Esophagus muscularis mucosa (tissue), 4 donors: ENCODE results near the gene DISP3. TPM values are rescaled to one million over a fixed set of nuclear protein-coding genes. Genes with fewer than 3 reads are reported as not detected.

Source experiments
- DNase-seq: peaks from one replicate; pipeline ENCODE4 v3.0.0-alpha.2; 2017; ENCODE audit errors: extremely low spot score
- H3K27ac ChIP-seq, 4 donors: fragments of 200-600 bp; sonication (generic); replicated peaks in 1 of 4; 1 replicate in 3 of 4; 2 replicates in 1 of 4; pipeline ENCODE4 v1.5.1; 2016 to 2019; ENCODE audit warnings: mild to moderate bottlenecking in 1 of 4
- H3K27me3 ChIP-seq, 4 donors: fragments of 200-600 bp; sonication (generic); one replicate each; pipeline versions ENCODE4 v1.5.1 to v1.6.0; 2016 to 2019
- H3K36me3 ChIP-seq, 4 donors: fragments of 200-600 bp; sonication (generic); one replicate each; pipeline ENCODE4 v1.5.1; 2016 to 2019
- H3K4me1 ChIP-seq, 4 donors: fragments of 200-600 bp; sonication (generic); one replicate each; pipeline ENCODE4 v1.5.1; 2016 to 2019
- H3K4me3 ChIP-seq, 4 donors: fragments of 200-600 bp; sonication (generic); 1 replicate in 2 of 4; 2 replicates in 2 of 4; pipeline ENCODE4 v1.5.1; 2016 to 2019; ENCODE audit warnings: mild to moderate bottlenecking in 4 of 4, moderate library complexity in 1 of 4
- H3K9me3 ChIP-seq, 4 donors: fragments of 200-600 bp; sonication (generic); 1 replicate in 3 of 4; 2 replicates in 1 of 4; pipeline ENCODE4 v1.5.1; 2016 to 2019
- CTCF ChIP-seq, 3 experiments: fragments of 200-600 bp in 2 of 3; fragments of 450-650 bp in 1 of 3; sonication (generic) in 2 of 3; IDR thresholded peaks; one replicate each; pipeline ENCODE4 v1.5.1; 2017 to 2019; ENCODE audit warnings: antibody characterized with exemption in 3 of 3, mild to moderate bottlenecking in 2 of 3, moderate library complexity in 1 of 3
- EP300 ChIP-seq: sonication (generic); formaldehyde crosslinking; IDR thresholded peaks from one replicate; pipeline ENCODE4 v1.6.1; 2017; ENCODE audit warnings: antibody characterized with exemption
- POLR2A ChIP-seq: fragments of 450-650 bp; IDR thresholded peaks from one replicate; pipeline ENCODE4 v1.6.1; 2017; ENCODE audit warnings: antibody characterized with exemption, moderate library complexity, mild to moderate bottlenecking, low read depth
- POLR2AphosphoS5 ChIP-seq, 2 donors: sonication (generic); formaldehyde crosslinking; IDR thresholded peaks; one replicate each; pipeline ENCODE4 v1.6.1; 2017; ENCODE audit warnings: antibody characterized with exemption in 2 of 2
- WGBS: methylation state at CpG from one replicate; pipeline ENCODE4 v1.1.5; 2018; 5-methylcytosine and 5-hydroxymethylcytosine counted together
- intact Hi-C: fragments of 100-400 bp; cut with DNase I; formaldehyde crosslinking; loops from one replicate; pipeline ENCODE4 v1.15.1; 2023
- total RNA-seq, 4 donors: library from RNA; depleted of rRNA; stranded (reverse); fragments of >200 nt; gene quantifications; one replicate each; pipeline versions ENCODE4 v1.1.0 to v1.2.1, GENCODE V29; 2016

The DISP3 gene
- total RNA-seq, 4 donors from 2014 or later = not detected

DNA sequence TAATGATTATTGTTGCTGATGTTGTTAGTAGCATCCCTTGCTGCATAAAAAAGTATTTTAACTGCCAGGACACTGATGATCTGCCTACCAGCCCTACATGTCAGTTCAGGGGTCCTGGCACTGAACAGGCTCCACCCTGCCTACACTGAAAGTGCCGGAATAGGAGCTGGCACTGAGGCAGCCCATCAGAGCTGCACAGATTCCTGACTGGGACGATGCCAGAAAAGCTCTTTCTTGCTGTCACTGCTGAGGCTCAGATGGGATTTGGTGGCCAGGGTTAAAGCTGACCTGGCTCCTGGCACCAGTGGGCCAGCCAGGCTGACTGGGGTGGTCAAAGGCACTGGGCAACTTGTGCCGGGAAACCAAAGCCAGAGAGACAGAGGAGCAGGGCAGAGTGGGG lies 6.2 kb upstream of the DISP3 start:
- no peak for TF ChIP-seq POLR2AphosphoS5 (IDR thresholded peaks at IDR 0.05)
- TF ChIP-seq EP300 = no peak
- TF ChIP-seq POLR2A = no peak
- TF ChIP-seq CTCF (IDR thresholded peaks at IDR 0.05) = no peak
- no peak for DNase-seq
- Histone ChIP-seq H3K9me3 (no peaks in the 10 kb centered on the region), H3K4me1 (no peaks in the 10 kb centered on the region), H3K27ac (no peak overlapping the region), H3K36me3 (no peaks in the 10 kb centered on the region), H3K27me3 (peaks cover 0 to 72% (median 4%) of the 10 kb centered on the region in 4 donors), H3K4me3 (no peak overlapping the region)
- 74% methylated on average over 3 of the region's 3 CpGs for WGBS
- intact Hi-C loops = no loop called here

DNA sequence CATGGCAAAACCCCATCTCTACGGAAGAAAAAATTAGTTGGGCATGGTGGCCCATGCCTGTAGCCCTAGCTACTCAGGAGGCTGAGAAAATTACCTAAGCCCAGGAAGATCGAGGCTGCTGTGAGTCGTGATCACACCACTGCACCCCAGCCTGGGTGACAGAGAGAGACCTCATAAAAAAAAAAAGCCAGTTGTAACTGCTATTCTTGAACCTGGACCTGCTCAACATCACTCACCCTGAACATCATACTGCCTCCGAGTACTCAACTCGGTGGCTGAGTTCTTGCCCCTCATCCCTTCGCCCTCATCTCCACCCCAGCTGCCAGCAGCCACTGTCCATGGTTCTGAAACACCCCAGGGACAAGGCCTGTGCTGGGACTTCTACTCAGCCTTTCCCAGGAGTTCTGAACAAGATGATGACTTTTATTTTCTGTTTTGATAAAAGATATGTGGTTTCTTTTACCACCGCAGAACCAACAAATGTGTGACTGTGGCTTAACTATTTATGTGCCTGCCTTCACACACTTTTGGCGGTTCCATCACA lies 5.4 kb upstream of the DISP3 start:
- H3K9me3 ChIP-seq = no peaks in the 10 kb centered on the region
- peaks cover 1 to 5% (median 4%) of the 10 kb centered on the region in 4 donors for H3K4me1 ChIP-seq
- intact Hi-C loops = no loop called here
- no peaks in the 10 kb centered on the region for H3K36me3 ChIP-seq
- H3K27me3 ChIP-seq = peaks cover 0 to 72% (median 9%) of the 10 kb centered on the region in 4 donors
- 47% methylated on average over 8 of the region's 8 CpGs for WGBS
- DNase-seq = no peak
- no peak overlapping the region for H3K4me3 ChIP-seq
- TF ChIP-seq CTCF (IDR thresholded peaks at IDR 0.05) (no peak), EP300 (no peak), POLR2A (no peak)
- no peak overlapping the region for H3K27ac ChIP-seq

DNA sequence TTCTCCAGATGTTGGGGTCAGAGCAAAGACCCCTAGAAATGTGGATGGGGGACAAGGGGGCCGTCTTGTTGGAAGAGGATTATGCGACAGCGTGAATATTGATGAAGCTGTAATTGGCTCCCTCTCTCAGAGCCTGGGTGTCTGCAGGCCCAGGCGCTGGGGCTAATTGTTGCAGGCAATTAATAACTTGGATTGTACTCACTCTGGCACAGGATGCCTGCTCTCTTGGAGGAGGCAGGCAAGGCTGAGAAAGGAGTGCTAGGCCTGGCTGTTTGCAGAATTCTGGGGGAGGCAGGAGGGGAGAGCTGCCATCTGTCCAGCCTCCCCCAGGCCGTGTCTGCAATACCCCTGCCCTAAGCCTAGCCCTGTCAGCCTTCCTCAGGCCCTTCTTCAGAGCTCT lies 4.1 kb upstream of the DISP3 start:
- 68% methylated on average over 5 of the region's 5 CpGs for whole genome bisulfite sequencing
- peaks cover 0 to 72% (median 19%) of the 10 kb centered on the region in 4 donors for H3K27me3 ChIP-seq
- no peak for DNase-seq
- H3K27ac ChIP-seq = no peak overlapping the region
- H3K9me3 ChIP-seq = no peaks in the 10 kb centered on the region
- no peak overlapping the region for H3K4me3 ChIP-seq
- TF ChIP-seq EP300 (no peak), POLR2A (no peak), CTCF (IDR thresholded peaks at IDR 0.05) (no peak), POLR2AphosphoS5 (IDR thresholded peaks at IDR 0.05) (no peak)
- H3K36me3 ChIP-seq = no peaks in the 10 kb centered on the region
- intact Hi-C loops = no loop called here
- peaks cover 14 to 18% (median 16%) of the 10 kb centered on the region in 4 donors for H3K4me1 ChIP-seq

GRCh38 chr1:11475748-11476147 lies 3.2 kb upstream of the DISP3 start:
- Histone ChIP-seq H3K9me3 (no peaks in the 10 kb centered on the region), H3K4me1 (peaks cover 16 to 24% (median 20%) of the 10 kb centered on the region in 4 donors), H3K4me3 (no peak overlapping the region), H3K27me3 (peaks cover 0 to 81% (median 28%) of the 10 kb centered on the region in 4 donors), H3K27ac (no peak overlapping the region), H3K36me3 (no peaks in the 10 kb centered on the region)
- TF ChIP-seq EP300 = no peak
- TF ChIP-seq CTCF (IDR thresholded peaks at IDR 0.05) = no peak
- no peak for TF ChIP-seq POLR2AphosphoS5 (IDR thresholded peaks at IDR 0.05)
- no peak for TF ChIP-seq POLR2A
- WGBS = 83% methylated on average over 4 of the region's 4 CpGs
- DNase-seq = no peak
- intact Hi-C loops = no loop called here

DNA sequence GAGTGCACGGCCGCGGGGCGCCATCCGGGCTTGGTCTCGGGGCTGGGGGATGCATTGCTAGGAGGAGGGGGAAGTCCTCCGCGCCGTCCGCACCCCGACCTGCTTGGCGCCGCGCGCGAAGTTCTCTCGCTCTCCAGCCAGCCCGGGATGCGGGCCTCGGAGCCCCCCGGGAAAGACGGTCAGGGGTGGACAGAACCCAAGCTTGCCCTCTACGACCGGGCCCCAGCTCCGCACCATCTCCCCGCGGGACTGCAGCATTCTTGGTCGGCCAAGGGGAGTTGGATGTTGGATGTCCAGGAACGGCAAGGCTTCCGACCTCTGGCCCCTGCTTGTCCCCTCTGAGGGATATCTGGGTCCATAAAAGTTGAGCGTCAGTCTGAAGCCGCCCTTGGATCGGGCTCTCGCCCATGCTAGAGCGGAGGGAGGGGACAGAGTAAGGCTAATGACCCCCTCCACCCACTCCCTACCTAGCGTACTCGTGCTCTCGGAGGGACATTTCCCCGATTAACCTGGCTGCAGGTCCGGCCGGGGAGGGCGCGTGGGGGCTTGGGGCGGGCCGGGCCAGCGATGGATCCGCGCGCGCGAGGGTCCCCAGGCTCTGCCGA lies 522 bp downstream of the DISP3 start:
- H3K36me3 ChIP-seq = no peaks in the 10 kb centered on the region
- H3K27ac ChIP-seq = no peak overlapping the region
- H3K4me3 ChIP-seq = peak overlapping the region; percentile 49 to 59 (median 52)
- peaks cover 0 to 99% (median 45%) of the 10 kb centered on the region in 4 donors for H3K27me3 ChIP-seq
- no peak for TF ChIP-seq POLR2A
- no peaks in the 10 kb centered on the region for H3K9me3 ChIP-seq
- peaks cover 16 to 30% (median 20%) of the 10 kb centered on the region in 4 donors for H3K4me1 ChIP-seq
- DNase-seq = no peak
- 0% methylated on average over 28 of the region's 52 CpGs for WGBS
- intact Hi-C loops = no loop called here
